Gastrocnemius medialis (tissue), 4 donors: Measurements from ENCODE around the gene TRAPPC2L.

ENCODE experiments used
- CTCF ChIP-seq, 5 experiments: fragments of 450-650 bp in 3 of 5; fragments of 200-600 bp in 2 of 5; sonication (generic) in 2 of 5; IDR thresholded peaks in 4 of 5; conservative IDR thresholded peaks in 1 of 5; 1 replicate in 4 of 5; 2 replicates in 1 of 5; pipeline ENCODE4 v1.5.1; 2016 to 2019; ENCODE audit warnings: antibody characterized with exemption in 5 of 5, mild to moderate bottlenecking in 3 of 5, moderate library complexity in 3 of 5
- POLR2A ChIP-seq, 2 donors: fragments of 450-650 bp; IDR thresholded peaks; one replicate each; pipeline ENCODE4 v1.6.1; 2017; ENCODE audit warnings: antibody characterized with exemption in 2 of 2, mild to moderate bottlenecking in 2 of 2, moderate library complexity in 2 of 2

DNA sequence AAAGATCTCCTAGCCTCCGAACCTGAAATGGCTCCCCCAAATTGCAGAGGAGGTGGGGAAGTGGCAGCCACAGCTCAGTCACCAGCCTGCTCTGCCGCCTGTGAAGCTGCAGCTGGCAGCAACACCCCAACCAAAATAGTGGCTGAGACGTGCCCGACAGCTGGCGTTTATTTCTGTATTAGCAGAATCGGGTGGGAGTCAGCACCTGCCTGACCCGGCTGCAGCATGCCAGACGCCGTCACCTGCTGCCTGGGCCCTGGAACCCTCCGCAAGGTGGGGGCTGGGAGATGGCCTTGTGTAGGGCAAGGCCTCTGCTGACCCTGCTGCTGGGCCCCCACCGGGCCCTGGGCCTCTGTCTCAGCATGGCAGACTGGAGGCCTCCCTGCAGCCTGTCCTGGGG, 27.0 kb downstream of the TRAPPC2L start:
- TF ChIP-seq CTCF (IDR thresholded peaks at IDR 0.05 in 4 of 5, conservative IDR thresholded peaks at IDR 0.05 in 1 of 5) (no peak), POLR2A (IDR thresholded peaks at IDR 0.05) (peak; percentile 60 to 70)
